GM23338 (cell line): Measurements from ENCODE around the gene LLPH. TPM values are rescaled to one million over a fixed set of nuclear protein-coding genes. Genes with fewer than 3 reads are reported as not detected.
A peak's percentile ranks its signal among the peaks of the same experiment; 100 is the strongest.

Experiments
- ATAC-seq: fragments of 200-7000 bp; cut with Tn5 transposase; 3 replicates; pipeline ENCODE4 v1.9.1; 2020
- DNase-seq: peaks from one replicate; pipeline ENCODE4 v3.0.0-alpha.2; 2015; ENCODE audit warnings: low spot score
- H2AFZ ChIP-seq: fragments of 200-600 bp; sonication (generic); 2 replicates; pipeline ENCODE4 v1.8.0; 2016; ENCODE audit warnings: antibody characterized with exemption, mild to moderate bottlenecking, moderate library complexity
- H3F3A ChIP-seq: fragments of 200-600 bp; sonication (generic); replicated peaks from 2 replicates; pipeline ENCODE4 v1.8.0; 2017; ENCODE audit warnings: antibody characterized with exemption, mixed run types, low read depth
- H3K27ac ChIP-seq: fragments of 200-600 bp; sonication (generic); 2 replicates; pipeline ENCODE4 v1.6.1; 2016; ENCODE audit warnings: low read depth
- H3K27me3 ChIP-seq: fragments of 200-600 bp; sonication (generic); 2 replicates; pipeline ENCODE4 v1.8.0; 2016; ENCODE audit warnings: mild to moderate bottlenecking, mixed run types, moderate library complexity; ENCODE audit not compliant: insufficient read depth
- H3K36me3 ChIP-seq: fragments of 200-600 bp; sonication (generic); 2 replicates; pipeline ENCODE4 v1.8.0; 2016; ENCODE audit warnings: mild to moderate bottlenecking; ENCODE audit not compliant: insufficient read depth
- H3K4me1 ChIP-seq: fragments of 200-600 bp; sonication (generic); 2 replicates; pipeline ENCODE4 v1.8.0; 2016; ENCODE audit warnings: mild to moderate bottlenecking, moderate library complexity; ENCODE audit not compliant: insufficient read depth
- H3K4me2 ChIP-seq: fragments of 200-600 bp; sonication (generic); 2 replicates; pipeline ENCODE4 v1.7.1; 2017; ENCODE audit warnings: mixed run types
- H3K4me3 ChIP-seq: fragments of 200-600 bp; sonication (generic); 2 replicates; pipeline ENCODE4 v1.6.1; 2016; ENCODE audit warnings: mixed run types
- H3K79me2 ChIP-seq: fragments of 200-600 bp; sonication (generic); replicated peaks from 2 replicates; pipeline ENCODE4 v1.8.0; 2017; ENCODE audit warnings: mild to moderate bottlenecking; ENCODE audit not compliant: insufficient read depth
- H3K9me2 ChIP-seq: fragments of 200-600 bp; sonication (generic); 2 replicates; pipeline ENCODE4 v1.8.0; 2017; ENCODE audit not compliant: insufficient read depth
- H4K20me1 ChIP-seq: fragments of 200-600 bp; sonication (generic); replicated peaks from 2 replicates; pipeline ENCODE4 v1.8.0; 2017; ENCODE audit warnings: mild to moderate bottlenecking; ENCODE audit not compliant: insufficient read depth
- H3K27ac Mint-ChIP-seq: 2 replicates; pipeline ENCODE4 v1.8.0; 2020; ENCODE audit warnings: inconsistent platforms, mild to moderate bottlenecking, moderate library complexity, mixed read lengths
- H3K27me3 Mint-ChIP-seq: 3 replicates; pipeline ENCODE4 v1.8.0; 2022; ENCODE audit warnings: low read depth, mild to moderate bottlenecking, moderate library complexity, mixed read lengths, inconsistent platforms; ENCODE audit not compliant: insufficient read depth, poor library complexity
- H3K36me3 Mint-ChIP-seq: 3 replicates; pipeline ENCODE4 v1.8.0; 2021; ENCODE audit warnings: low read depth, mild to moderate bottlenecking, inconsistent platforms, moderate library complexity, mixed read lengths
- H3K4me1 Mint-ChIP-seq: 3 replicates; pipeline ENCODE4 v1.8.0; 2020; ENCODE audit warnings: mild to moderate bottlenecking, inconsistent platforms, mixed read lengths
- H3K4me3 Mint-ChIP-seq: 3 replicates; pipeline ENCODE4 v1.8.0; 2021; ENCODE audit warnings: moderate library complexity, mild to moderate bottlenecking, inconsistent platforms, mixed read lengths
- H3K9me3 Mint-ChIP-seq: 3 replicates; pipeline ENCODE4 v1.8.0; 2020; ENCODE audit warnings: moderate library complexity, mild to moderate bottlenecking, inconsistent platforms, mixed read lengths
- CREB1 ChIP-seq: fragments of 250-450 bp; sonication (Bioruptor Pico); IDR thresholded peaks from 2 replicates; pipeline ENCODE4 v1.5.0; 2020; ENCODE audit warnings: low read depth, mild to moderate bottlenecking, moderate library complexity
- CTCF ChIP-seq, 2 experiments: fragments of 200-600 bp in 1 of 2; sonication (generic) in 1 of 2; conservative IDR thresholded peaks; 2 replicates each; pipeline versions ENCODE4 v1.5.1 to v1.6.1; 2016 to 2017; ENCODE audit warnings: antibody characterized with exemption in 2 of 2, low read depth in 2 of 2, mild to moderate bottlenecking in 2 of 2, moderate library complexity in 1 of 2
- EZH2 ChIP-seq: fragments of 200-600 bp; sonication (generic); IDR thresholded peaks from one replicate; pipeline ENCODE4 v1.8.0; 2017; ENCODE audit warnings: antibody characterized with exemption, mild to moderate bottlenecking, low read depth; ENCODE audit not compliant: unreplicated experiment
- EZH2phosphoT487 ChIP-seq: fragments of 200-600 bp; sonication (generic); IDR thresholded peaks from one replicate; pipeline ENCODE4 v1.8.1; 2018; ENCODE audit warnings: antibody characterized with exemption; ENCODE audit not compliant: unreplicated experiment
- JUNB ChIP-seq: IDR thresholded peaks from one replicate; pipeline ENCODE4 v1.6.1; 2016; ENCODE audit warnings: antibody characterized with exemption; ENCODE audit not compliant: unreplicated experiment
- NANOG ChIP-seq: IDR thresholded peaks from 2 replicates; pipeline ENCODE4 v1.6.1; 2016; ENCODE audit warnings: antibody characterized with exemption, borderline replicate concordance
- POLR2AphosphoS5 ChIP-seq: IDR thresholded peaks from 2 replicates; pipeline ENCODE4 v1.6.1; 2016; ENCODE audit warnings: antibody characterized with exemption, low read depth
- REST ChIP-seq: IDR thresholded peaks from one replicate; pipeline ENCODE4 v1.6.1; 2018; ENCODE audit warnings: antibody characterized with exemption; ENCODE audit not compliant: unreplicated experiment
- STAT1 ChIP-seq: IDR thresholded peaks from one replicate; pipeline ENCODE4 v1.6.1; 2016; ENCODE audit warnings: antibody characterized with exemption; ENCODE audit not compliant: unreplicated experiment
- ZNF114 ChIP-seq: fragments of 250-450 bp; sonication (Bioruptor Pico); IDR thresholded peaks from 2 replicates; pipeline ENCODE4 v1.5.0; 2020; ENCODE audit warnings: mild to moderate bottlenecking, moderate library complexity
- ZNF331 ChIP-seq: fragments of 250-450 bp; sonication (Bioruptor Pico); IDR thresholded peaks from 2 replicates; pipeline ENCODE4 v1.5.0; 2020; ENCODE audit warnings: low read depth, mild to moderate bottlenecking, moderate library complexity
- polyA plus RNA-seq: library from polyadenylated mRNA; unstranded; fragments of >200 nt; fragmentation: Nextera tagmentation; extraction: Ambion mirVana; gene quantifications from 2 replicates; pipeline ENCODE4 v1.2.1, GENCODE V29; 2016
- total RNA-seq: library from RNA; depleted of rRNA; stranded (reverse); fragments of >200 nt; shearing (Covaris generic); gene quantifications from 2 replicates; pipeline ENCODE4 v1.2.3, GENCODE V29; 2014

LLPH gene
- total and polyA plus RNA-seq, 2 experiments from 2014 or later = 10.7 to 56.6 TPM

GRCh38 chr12:66080791-66081190 lies 49.8 kb downstream of the LLPH start:
- Histone ChIP-seq H3K4me3 (no peak overlapping the region), H4K20me1 (no peaks in the 10 kb centered on the region), H3F3A (no peaks in the 10 kb centered on the region), H2AFZ (peak overlapping the region; percentile 80), H3K36me3 (no peaks in the 10 kb centered on the region), H3K27me3 (no peaks in the 10 kb centered on the region), H3K79me2 (no peaks in the 10 kb centered on the region), H3K4me1 (no peaks in the 10 kb centered on the region; the same call in 1 of the 2 replicates), H3K4me2 (no peak overlapping the region), H3K9me2 (peaks cover 5% of the 10 kb centered on the region; the same call in 1 of the 2 replicates), H3K27ac (no peak overlapping the region)
- Mint-ChIP-seq H3K27ac (no peak overlapping the region), H3K36me3 (no peaks in the 10 kb centered on the region), H3K27me3 (no peaks in the 10 kb centered on the region), H3K4me3 (no peak overlapping the region), H3K4me1 (no peaks in the 10 kb centered on the region), H3K9me3 (peaks cover 3% of the 10 kb centered on the region; the same call in 1 of the 3 replicates)
- ATAC-seq = no peak
- TF ChIP-seq ZNF331 = no peak
- TF ChIP-seq NANOG = no peak
- no peak for TF ChIP-seq STAT1
- TF ChIP-seq EZH2phosphoT487 = no peak
- no peak for DNase-seq

GRCh38 chr12:66077542-66077941 lies 53.0 kb downstream of the LLPH start:
- DNase-seq = no peak
- H3K9me3 Mint-ChIP-seq = no peaks in the 10 kb centered on the region
- Histone ChIP-seq H3K36me3 (no peaks in the 10 kb centered on the region), H3K27ac (no peak overlapping the region), H3F3A (no peaks in the 10 kb centered on the region), H3K4me2 (no peak overlapping the region), H3K4me3 (no peak overlapping the region), H3K9me2 (peaks cover 5% of the 10 kb centered on the region; the same call in 1 of the 2 replicates), H2AFZ (no peak overlapping the region; the same call in 1 of the 2 replicates), H3K27me3 (no peaks in the 10 kb centered on the region), H3K4me1 (no peaks in the 10 kb centered on the region; the same call in 1 of the 2 replicates), H3K79me2 (no peaks in the 10 kb centered on the region), H4K20me1 (no peaks in the 10 kb centered on the region)
- H3K36me3 Mint-ChIP-seq = no peaks in the 10 kb centered on the region
- no peak overlapping the region for H3K4me3 Mint-ChIP-seq
- no peak overlapping the region for H3K27ac Mint-ChIP-seq
- H3K4me1 Mint-ChIP-seq = no peaks in the 10 kb centered on the region
- ATAC-seq = no peak
- H3K27me3 Mint-ChIP-seq = no peaks in the 10 kb centered on the region
- TF ChIP-seq POLR2AphosphoS5 = no peak
- TF ChIP-seq ZNF114 = no peak
- TF ChIP-seq EZH2 = no peak
- TF ChIP-seq EZH2phosphoT487 = no peak
- no peak for TF ChIP-seq REST
- no peak for TF ChIP-seq CTCF (conservative IDR thresholded peaks at IDR 0.05; ENCODE audit: low read depth in 2 of 2)
- TF ChIP-seq CREB1 = no peak
- TF ChIP-seq JUNB = no peak
- no peak for TF ChIP-seq ZNF331
- no peak for TF ChIP-seq NANOG
- no peak for TF ChIP-seq STAT1
